Anterior cingulate cortex (tissue), 58 donors: ENCODE data around the gene SLCO2B1.

ENCODE experiments used
- DNase-seq, 58 donors: peaks; one replicate each; lab custom pipeline; 2025; lab: John Stamatoyannopoulos, UW

The SLCO2B1 gene

GRCh38 chr11:75190652-75191329, 39.9 kb downstream of the SLCO2B1 start:
- no peak for DNase-seq

- no peak for DNase-seq
Measured at GRCh38 chr11:75191330-75191717, 40.4 kb downstream of the SLCO2B1 start.

GRCh38 chr11:75193271-75193670, 42.4 kb downstream of the SLCO2B1 start:
- no peak for DNase-seq

- DNase-seq, result no peak
Measured at GRCh38 chr11:75193711-75194110, 42.8 kb downstream of the SLCO2B1 start.

- DNase-seq, result no peak
Measured at GRCh38 chr11:75194147-75194546, 43.2 kb downstream of the SLCO2B1 start.

GRCh38 chr11:75195167-75195962, 44.5 kb downstream of the SLCO2B1 start:
- peak in 42 of 58 donors; percentile 9 to 67 (median 41) for DNase-seq

GRCh38 chr11:75196426-75196825, 45.5 kb downstream of the SLCO2B1 start:
- DNase-seq, result no peak

GRCh38 chr11:75197512-75198277, 46.8 kb downstream of the SLCO2B1 start:
- no peak for DNase-seq

GRCh38 chr11:75198278-75198973, 47.5 kb downstream of the SLCO2B1 start:
- DNase-seq, result no peak

GRCh38 chr11:75199412-75199955, 48.6 kb downstream of the SLCO2B1 start:
- no peak for DNase-seq

GRCh38 chr11:75200051-75200450, 49.1 kb downstream of the SLCO2B1 start:
- peak in 3 of 58 donors; percentile 7 to 22 (median 11) for DNase-seq

- DNase-seq, result no peak
Measured at GRCh38 chr11:75200531-75200930, 49.6 kb downstream of the SLCO2B1 start.

GRCh38 chr11:75201771-75202170, 50.9 kb downstream of the SLCO2B1 start:
- no peak for DNase-seq

GRCh38 chr11:75202195-75202594, 51.3 kb downstream of the SLCO2B1 start:
- no peak for DNase-seq

- no peak for DNase-seq
Measured at GRCh38 chr11:75203138-75203537, 52.2 kb downstream of the SLCO2B1 start.

- no peak for DNase-seq
Measured at GRCh38 chr11:75203641-75204011, 52.7 kb downstream of the SLCO2B1 start.

- no peak for DNase-seq
Measured at GRCh38 chr11:75204012-75204674, 53.2 kb downstream of the SLCO2B1 start.

- peak in 52 of 58 donors; percentile 11 to 84 (median 46) for DNase-seq
Measured at GRCh38 chr11:75204685-75205563, 54.0 kb downstream of the SLCO2B1 start.

- DNase-seq, result no peak
Measured at GRCh38 chr11:75205564-75206020, 54.7 kb downstream of the SLCO2B1 start.
